Kidney glomerular epithelial cell (primary cell): Measurements from ENCODE around the gene ARF5.
"Not testable (repeated sequence)": the region's sequence is repeated elsewhere in the genome, so short reads cannot be mapped to it uniquely, and the experiment has no call there.

Experiments used
- DNase-seq: peaks from one replicate; lab custom pipeline; 2025; lab: John Stamatoyannopoulos, UW

The ARF5 gene

GRCh38 chr7:127588019-127588696, at the start of gene ARF5:
TSS of gene ARF5 (plus strand) at chr7:127588411. CDS start at chr7:127588499, 88 bp downstream.
- peak; percentile 65 for DNase-seq

DNA sequence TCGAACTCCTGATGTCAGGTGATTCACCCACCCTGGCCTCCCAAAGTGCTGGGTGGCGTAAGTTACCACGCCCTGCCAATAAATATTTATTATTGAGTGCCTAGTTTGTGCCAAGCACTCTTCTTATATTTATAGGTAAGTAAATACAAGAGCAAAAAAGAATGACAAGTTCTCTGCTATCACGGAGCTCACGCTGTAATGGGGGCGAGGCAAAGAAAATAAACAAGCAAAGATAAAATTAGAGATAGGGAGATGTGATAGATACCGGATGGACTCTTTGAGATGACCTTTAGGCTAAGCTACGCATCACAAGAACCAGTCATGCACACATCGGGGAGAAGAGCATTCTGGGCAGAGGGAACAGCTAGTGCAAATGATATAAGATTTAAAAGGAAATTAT, 49.1 kb upstream of the ARF5 start:
- no peak for DNase-seq

GRCh38 chr7:127540461-127540860, 47.8 kb upstream of the ARF5 start:
- DNase-seq = not testable (repeated sequence)

DNA sequence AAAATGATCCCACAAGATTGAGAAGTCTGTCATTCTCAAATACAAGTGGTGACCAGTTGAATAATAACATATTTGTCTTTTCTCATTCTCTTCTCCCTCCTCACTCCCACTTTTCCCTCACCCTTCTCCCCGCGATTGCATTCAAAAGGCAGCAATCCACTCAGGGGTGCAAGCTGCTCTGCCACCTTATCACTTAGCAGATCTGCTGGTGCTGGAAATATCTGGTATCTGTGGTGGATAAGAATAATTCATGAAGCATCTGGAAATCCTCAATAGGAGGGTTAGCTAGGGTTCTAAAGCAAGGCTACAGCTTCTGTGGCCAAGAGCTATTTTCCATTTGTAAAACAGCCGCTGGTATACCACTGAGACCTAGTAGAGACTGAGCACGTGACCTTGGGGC, 46.7 kb upstream of the ARF5 start:
- DNase-seq = no peak

DNA sequence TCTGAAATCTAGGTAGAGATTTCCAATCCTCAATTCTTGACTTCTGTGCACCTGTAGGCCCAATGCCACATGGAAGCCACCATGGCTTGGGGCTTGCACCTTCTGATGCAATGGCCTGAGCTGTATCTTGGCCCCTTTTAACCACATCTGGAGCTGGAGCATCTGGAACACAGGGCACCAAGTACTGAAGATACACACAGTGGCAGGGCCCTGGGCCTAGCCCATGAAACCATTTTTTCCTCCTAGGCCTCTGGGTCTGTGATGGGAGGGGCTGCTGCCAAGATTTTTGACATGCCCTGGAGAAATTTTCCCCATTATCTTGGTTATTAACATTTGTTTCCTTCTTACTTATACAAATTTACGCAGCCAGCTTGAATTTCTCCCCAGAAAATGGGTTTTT, 41.9 kb upstream of the ARF5 start:
- no peak for DNase-seq

DNA sequence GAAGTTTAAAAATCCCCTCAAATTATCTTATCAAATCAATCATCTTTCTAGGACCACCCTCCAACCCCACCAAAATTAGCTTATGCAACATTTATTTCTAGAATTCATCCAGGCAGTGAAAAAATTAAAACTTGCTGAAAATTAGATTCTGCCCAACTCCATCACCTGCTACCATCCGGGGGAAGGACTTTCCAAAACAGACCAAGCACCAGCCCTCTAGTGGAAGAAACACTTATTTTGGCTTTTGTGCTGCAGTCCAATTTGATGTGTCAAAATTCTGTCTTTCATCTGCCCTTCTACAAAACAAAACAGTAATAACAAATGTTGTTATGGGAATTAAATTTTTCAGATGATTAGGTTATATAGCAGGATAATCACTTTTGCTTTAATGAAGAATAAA, 38.0 kb upstream of the ARF5 start:
- DNase-seq = no peak

DNA sequence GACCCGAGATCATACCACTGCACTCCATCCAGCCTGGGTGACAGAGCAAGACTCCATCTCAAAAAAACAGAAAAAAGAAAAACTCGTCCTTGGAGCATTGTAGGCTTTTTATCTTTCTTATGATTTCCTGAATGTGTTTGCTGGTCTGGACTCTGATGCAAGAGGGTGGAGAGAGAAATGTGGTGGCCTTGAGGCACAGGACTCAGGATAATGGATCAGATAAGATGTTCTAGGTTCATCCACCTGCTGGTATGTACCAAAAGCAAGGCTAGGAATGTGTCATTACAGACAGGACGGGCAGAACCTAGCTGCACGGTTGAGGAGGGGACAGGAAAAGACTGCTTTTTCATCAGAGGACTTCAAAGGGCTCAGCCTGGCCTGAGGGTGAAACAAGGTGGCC, 36.3 kb upstream of the ARF5 start:
- DNase-seq = no peak

GRCh38 chr7:127556404-127556803, 31.8 kb upstream of the ARF5 start:
- DNase-seq = no peak

DNA sequence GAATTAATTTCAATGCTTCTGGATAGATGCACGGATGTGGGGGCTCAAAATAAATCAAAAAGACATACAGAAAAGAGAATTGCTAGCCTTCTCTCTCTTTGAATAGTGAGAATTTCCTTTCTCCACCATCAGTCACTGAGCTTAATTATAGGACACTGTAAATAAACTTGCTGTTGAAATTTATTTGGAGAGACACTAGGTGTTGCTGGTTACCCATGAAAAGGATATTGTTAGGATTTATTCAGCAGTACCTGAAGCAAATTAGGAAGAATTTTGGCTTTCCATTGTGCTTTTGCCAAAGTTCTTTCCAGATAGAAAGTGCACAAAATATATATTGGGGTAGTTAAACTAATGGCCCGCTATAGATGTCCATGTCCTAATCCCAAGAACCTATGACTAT, 30.4 kb upstream of the ARF5 start:
- no peak for DNase-seq

DNA sequence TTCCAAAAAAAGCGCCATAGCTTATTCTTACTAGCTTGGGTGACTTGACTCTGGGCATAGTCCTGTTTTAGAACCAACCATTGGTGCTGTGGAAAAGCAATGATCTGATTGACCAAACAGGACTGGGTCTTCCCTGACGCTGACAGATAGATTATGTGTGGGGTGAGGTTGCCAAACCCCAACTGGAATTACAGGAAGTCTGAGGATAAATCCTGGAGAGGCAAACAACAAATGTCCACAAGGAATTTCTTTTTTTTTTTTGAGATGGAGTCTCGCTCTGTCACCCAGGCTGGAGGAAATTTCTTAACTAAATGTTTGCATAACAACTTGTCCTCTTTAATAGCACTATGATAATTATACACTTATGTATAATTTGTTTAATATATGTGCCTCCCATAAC, 22.0 kb upstream of the ARF5 start:
- no peak for DNase-seq

- not testable (repeated sequence) for DNase-seq
Measured at GRCh38 chr7:127568034-127568433, 20.2 kb upstream of the ARF5 start.

DNA sequence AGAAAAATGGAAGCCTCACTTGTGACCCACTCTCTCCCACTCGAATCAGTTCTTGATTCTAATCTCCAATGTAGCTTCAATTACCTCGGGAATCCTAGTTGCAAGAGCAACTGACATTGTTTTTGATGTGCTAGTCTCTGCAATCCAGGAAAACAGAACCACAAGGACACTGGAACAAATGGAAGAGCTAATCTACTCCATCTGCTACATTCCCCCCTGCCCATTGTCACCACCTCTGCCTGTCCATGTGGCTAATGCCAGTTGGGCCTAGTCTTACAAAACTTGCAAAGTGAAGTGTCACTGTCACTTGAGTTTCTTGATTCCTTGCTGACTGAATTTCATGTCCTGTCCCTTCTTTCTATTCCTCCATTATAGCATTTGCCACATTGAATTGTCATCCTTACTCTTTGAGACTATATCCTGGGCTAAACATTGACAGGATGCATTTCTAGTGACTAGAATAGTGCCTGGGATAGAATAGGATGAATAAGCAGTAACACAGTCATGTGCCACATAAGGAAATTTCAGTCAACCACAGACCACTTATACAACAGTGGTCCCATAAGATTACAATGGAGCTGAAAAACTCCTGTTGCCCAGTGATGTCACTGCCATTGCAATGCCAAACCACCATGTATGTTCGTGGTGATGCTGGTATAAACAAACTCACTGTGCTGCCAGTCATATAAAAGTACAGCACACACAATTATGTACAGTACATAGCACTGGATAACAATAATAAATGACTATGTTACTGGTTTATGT, 16.3 kb upstream of the ARF5 start:
- no peak for DNase-seq

GRCh38 chr7:127578036-127578684, 10.1 kb upstream of the ARF5 start:
- no peak for DNase-seq

- DNase-seq = no peak
Measured at GRCh38 chr7:127578711-127579275, 9.4 kb upstream of the ARF5 start.

GRCh38 chr7:127580612-127581011, 7.6 kb upstream of the ARF5 start:
- no peak for DNase-seq

DNA sequence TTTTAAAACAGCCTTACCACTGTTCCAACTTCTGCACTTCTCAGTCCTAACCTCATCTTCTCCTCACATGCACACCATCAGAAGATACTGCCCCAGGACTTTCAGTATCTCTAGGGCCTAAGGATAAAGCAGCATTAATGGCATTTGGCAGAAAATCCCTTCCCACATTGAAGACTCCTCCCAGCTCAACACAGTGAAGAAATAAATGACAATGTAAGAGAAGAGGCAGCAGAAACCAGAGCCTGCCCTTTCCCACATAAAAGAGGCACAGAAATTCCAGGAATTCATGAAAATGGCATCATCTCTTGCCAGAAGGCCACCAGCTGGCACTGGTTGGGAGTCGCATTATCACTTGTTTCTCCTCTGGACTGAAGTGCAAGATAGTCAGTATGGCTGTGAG, 6.5 kb upstream of the ARF5 start:
- no peak for DNase-seq

DNA sequence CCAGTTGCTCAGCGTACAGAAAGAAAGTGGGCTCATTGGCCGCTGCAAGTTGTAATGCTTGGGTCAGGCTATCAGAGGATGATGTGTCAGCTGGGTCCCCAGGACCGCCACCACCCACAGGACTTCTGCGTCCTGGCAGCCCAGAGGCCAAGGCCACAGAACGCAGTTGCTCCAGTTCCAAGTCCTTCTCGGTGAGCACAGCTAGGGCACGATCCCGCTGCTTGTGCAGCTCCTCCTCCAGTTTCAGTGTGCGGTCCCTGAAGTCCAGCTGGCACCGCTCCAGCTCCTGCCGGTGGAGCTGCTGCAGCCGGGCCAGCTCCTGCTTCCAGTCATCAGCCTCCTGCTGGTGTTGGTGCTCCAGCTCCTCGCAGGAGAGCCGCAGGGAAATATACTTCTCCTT, 5.8 kb upstream of the ARF5 start:
- DNase-seq = no peak

DNA sequence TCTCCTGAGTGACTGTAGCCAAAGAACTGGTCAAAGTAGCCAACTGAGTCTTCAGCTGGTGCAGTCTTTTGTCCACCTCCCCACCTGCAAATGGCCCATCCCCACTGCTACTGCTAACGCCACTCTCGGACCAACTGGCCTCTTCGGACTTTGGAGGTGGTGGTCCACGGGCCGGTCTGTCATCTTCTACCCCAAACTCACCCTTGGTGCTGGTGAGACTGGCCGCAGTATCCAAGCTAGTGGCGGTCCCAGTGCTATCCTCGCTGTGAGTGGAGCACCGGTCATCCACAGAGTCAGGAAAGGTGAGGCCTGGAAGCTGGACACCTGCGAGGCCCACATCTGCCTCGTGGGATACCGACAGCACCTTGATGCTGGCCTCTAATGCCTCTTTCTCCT, 3.6 kb upstream of the ARF5 start:
- DNase-seq = no peak

- peak; percentile 79 for DNase-seq
Measured at GRCh38 chr7:127585044-127585953, 2.9 kb upstream of the ARF5 start, which contains the start of gene GCC1. TSS of gene GCC1 (minus strand) at chr7:127585596. CDS start at chr7:127585182, 414 bp downstream.

- no peak for DNase-seq
Measured at GRCh38 chr7:127586346-127586745, 1.9 kb upstream of the ARF5 start.

- DNase-seq = no peak
Measured at GRCh38 chr7:127587663-127588018, 570 bp upstream of the ARF5 start.
